Hematopoietic multipotent progenitor cell treated with erythropoietin and hydrocortisone succinate and interleukin-3 and kit ligand, for 15 days (in vitro differentiated cells): ENCODE results near the gene NKAIN4.

Experiments
- DNase-seq: peaks from one replicate; pipeline ENCODE4 v3.0.0-alpha.2; 2015; ENCODE audit warnings: low spot score

NKAIN4 gene

GRCh38 chr20:63192721-63193120 is 61.5 kb downstream of the NKAIN4 start:
- DNase-seq: no peak

- DNase-seq: no peak
These were observed 62.9 kb downstream of the NKAIN4 start for GRCh38 chr20:63191400-63191799.

GRCh38 chr20:63190828-63191227 is 63.4 kb downstream of the NKAIN4 start:
- DNase-seq: no peak
